ENCODE measurements around the gene CD33.

The CD33 gene

DNA sequence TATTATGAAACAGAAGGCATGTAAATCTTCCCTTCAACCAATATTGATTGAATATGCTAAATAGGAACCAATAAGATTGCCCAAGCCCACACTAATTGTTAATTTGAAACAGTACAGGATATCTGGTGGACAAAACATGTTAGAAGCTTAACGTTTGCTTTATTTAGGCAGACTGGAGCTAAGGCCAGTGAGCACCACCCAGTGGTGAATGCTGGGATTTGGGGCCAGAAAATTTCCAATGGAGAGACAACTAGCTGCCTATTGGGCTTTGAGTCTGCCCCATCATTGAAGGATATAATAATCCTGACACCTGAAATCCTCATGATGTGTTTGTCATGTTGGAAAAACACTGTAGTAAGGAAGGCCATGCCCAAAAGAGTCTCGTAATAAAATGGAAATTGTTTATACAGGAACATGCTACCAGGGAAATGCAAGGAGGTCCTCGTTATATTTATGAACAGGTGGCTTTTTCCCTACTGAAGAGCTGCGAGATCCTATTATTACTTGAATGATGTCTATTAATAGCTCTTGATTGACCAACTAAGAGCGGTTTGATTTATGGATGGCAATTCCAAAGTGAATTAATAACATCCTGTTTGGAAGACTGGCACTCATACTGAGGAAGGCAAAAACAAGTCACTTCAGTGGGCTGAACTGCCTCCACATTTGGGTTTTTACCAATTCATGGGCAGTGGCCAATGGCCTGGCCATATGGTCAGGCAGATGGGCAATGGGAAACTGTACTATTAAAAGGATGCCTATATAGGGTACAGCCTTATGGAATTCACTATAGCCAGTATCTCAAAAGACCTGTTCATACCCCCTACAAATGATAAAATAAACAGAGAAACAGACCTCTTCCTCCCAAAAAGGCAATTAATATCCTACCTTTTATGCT is 34.7 kb downstream of the CD33 start:
- peak; percentile 27 for DNase-seq

DNA sequence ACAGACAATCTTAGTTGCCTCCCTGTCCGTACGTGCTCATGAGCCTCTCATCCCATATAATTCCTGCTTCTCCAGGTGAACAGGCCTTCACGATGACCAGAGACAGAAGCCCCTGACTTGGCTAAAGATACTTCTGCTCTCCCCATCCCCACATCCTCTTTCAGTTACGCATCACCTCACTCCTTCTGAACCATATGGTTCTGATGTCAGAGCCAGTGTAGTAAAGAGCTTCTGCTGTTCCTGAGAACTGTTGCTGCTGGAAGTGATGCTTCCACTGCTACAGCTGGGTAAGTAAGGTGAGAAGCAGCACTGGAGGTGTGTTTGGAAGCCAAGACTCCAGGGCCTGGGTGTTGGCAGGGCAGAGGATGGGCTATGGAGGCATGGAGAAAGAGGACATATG is 38.9 kb downstream of the CD33 start:
- no peak for DNase-seq

DNA sequence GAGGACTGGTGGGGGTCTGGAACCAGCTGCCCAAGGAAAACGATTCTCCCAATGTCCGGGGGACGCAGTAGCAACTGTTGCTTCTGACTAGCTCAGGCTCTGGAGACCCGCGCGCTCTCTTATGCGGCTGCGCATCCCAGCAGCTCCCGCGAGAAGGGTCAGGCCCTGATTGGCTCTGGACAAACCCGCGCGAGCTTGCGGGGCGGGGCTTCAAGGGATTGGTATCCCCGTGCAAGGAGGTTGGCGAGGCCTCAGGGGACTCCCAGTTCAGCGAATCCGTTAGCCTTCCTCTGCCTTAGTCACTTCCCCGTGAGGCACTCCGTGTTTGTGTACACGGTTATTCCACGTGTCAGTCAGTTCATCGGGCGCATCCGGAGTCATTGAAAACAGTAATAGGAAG is 46.2 kb downstream of the CD33 start:
- DNase-seq, result no peak

DNA sequence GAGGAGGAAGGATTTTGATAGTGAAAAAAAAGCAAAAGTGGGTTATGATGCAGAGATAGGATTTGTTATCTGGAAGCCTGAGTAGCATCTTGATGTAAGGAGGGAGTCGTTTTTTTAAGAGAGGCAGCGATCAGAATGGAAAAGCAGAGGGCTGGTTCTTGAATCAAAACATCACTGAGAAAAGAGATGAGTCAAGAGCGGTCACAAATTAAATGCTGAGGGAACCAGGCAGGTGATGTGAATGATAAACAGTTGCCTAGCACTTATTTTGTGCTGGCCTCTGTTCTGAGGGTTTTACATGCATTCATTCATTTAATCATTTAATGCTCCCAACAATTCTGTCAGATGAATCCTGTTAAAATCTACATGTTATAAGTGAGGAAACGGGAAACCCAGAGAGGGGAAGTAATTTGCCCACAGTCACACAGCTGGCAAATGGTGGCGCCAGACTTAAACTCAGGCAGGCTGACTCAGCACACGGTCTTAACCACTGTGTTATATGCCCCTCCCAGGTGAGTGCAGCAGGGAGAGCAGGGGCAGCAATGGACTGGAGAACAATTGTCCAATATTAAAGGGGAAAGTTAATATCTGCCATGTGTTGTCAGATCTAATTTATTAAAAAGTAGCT is 47.4 kb downstream of the CD33 start:
- DNase-seq, result no peak

DNA sequence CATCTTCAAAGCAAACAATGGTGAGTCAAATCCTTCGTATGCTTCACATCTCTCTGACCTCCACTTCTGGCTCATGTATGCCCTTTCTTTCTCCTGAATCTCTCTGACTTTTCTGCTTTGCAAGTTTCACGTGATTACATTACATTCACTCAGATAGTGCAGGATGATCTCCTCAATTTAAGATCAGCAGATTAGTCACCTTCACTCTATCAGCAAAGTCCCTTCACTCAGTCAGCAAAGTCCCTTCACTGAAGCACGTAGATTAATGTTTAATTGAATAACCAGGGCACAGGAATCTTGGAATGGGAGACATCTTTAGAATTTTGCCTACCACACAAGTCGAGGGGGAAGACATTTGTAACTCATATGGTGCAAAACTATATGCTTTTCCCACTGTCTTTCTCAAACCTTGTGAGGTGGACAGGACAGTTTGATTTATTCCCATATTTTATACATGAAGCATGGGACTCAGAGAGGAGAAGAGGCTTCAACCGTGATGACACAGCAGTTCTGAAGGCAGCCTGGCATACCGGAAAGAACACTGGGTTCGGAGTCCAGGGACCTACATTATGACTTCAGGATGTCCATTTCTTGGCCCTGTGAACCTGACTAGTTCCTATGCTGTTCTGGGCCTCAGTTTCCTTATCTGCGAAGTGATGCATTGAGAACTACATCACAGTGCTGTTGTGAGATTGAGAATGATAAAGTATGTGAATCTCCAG is 49.3 kb downstream of the CD33 start:
- no peak for DNase-seq

DNA sequence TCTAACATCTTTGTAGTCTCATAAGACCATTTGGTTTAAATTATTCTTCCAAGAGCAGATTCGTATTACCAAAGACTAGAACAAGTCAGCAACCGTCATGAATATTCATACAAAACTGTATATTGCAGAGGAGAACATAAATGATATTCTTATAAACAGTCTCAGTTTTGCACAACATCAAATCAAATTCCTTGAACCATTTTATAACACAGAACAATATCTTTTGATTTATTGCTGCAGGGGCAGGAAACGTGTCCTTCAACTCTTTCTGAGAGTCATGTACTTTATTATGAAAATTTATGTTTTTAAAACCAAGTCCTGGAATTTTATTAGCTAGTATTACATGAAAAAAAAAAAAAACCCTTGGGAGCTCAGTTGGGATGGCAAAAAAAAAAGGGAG is 52.2 kb downstream of the CD33 start:
- DNase-seq, result no peak

DNA sequence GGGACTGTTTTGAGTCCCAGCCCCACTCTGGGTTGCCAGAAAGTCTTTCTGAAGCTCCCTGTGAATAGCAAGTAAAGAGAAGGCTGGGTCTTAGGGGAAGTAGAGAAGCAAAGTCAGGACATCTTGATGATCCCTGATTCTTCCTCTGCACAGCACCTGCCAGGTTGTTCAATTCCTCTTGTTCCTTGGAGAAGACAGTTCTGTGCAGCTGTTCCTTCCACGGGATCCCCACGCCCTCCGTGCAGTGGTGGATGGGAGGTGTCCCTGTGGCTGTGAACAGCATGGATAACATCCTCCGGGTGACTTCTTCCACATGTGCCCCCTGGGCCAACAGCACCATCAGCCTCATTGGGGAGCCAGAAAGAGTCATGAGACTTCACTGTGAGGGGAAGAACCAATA is 57.5 kb downstream of the CD33 start:
- DNase-seq, result no peak

DNA sequence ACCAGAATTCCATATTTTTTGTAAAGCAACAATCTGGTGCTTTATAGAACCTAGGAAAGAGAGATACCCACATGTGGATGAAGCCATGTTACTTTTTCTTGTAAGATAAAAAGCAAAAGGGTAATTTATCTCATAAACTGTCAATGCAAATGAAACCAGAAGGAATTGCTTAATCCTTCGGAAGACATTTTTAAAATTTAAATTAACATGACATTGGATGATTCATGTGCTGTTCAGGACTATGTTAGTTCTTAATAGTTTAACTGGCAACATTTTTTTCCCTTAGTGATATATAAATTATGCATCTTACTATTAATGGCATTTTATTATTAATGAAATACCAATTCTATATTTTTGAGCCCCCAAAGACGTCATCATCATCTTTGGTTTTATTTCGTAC is 60.8 kb downstream of the CD33 start:
- DNase-seq, result no peak

Measured in stimulated activated CD4-positive, alpha-beta T cell treated with anti-CD3 and anti-CD28 coated beads, Interleukin-4, amount 100 ng/mL, for 24 hours (primary cell).